CD14-positive monocyte (primary cell): ENCODE results near the gene ADSL. TPM values are rescaled to one million over a fixed set of nuclear protein-coding genes. Genes with fewer than 3 reads are reported as not detected.

Experiments
- DNase-seq, 3 donors: peaks; one replicate each; pipeline ENCODE4 v3.0.0-alpha.2; 2011 to 2022
- H2AFZ ChIP-seq: 2 replicates; pipeline ENCODE4 v1.6.0; 2012; ENCODE audit warnings: mild to moderate bottlenecking, low read depth, low read length, inconsistent platforms; ENCODE audit not compliant: insufficient read depth, poor library complexity, severe bottlenecking
- H3K27ac ChIP-seq, 2 donors: 1 replicate in 1 of 2; 2 replicates in 1 of 2; pipeline ENCODE4 v1.5.1; 2012 to 2013; ENCODE audit warnings: low read length in 2 of 2, control low read depth in 1 of 2, inconsistent platforms in 1 of 2, low read depth in 1 of 2, mild to moderate bottlenecking in 1 of 2
- H3K27me3 ChIP-seq, 2 donors: one replicate each; pipeline versions ENCODE4 v1.6.0 to v1.6.1; 2011 to 2013; ENCODE audit warnings: low read length in 2 of 2; ENCODE audit not compliant: control insufficient read depth in 2 of 2, insufficient read depth in 2 of 2
- H3K36me3 ChIP-seq, 2 donors: replicated peaks in 1 of 2; 1 replicate in 1 of 2; 2 replicates in 1 of 2; pipeline versions ENCODE4 v1.5.1 to v1.6.1; 2012 to 2013; ENCODE audit warnings: low read length in 2 of 2, control low read depth in 1 of 2, inconsistent platforms in 1 of 2, mild to moderate bottlenecking in 1 of 2; ENCODE audit not compliant: insufficient read depth in 2 of 2, control insufficient read depth in 1 of 2
- H3K4me1 ChIP-seq, 2 donors: 1 replicate in 1 of 2; 2 replicates in 1 of 2; pipeline versions ENCODE4 v1.5.1 to v1.6.1; 2012 to 2013; ENCODE audit warnings: low read length in 2 of 2, control low read depth in 1 of 2, inconsistent platforms in 1 of 2, mild to moderate bottlenecking in 1 of 2, moderate library complexity in 1 of 2; ENCODE audit not compliant: insufficient read depth in 2 of 2, control insufficient read depth in 1 of 2
- H3K4me2 ChIP-seq: replicated peaks from 2 replicates; pipeline ENCODE3; 2012; ENCODE audit warnings: low read length, moderate library complexity, mild to moderate bottlenecking; ENCODE audit not compliant: poor library complexity, severe bottlenecking; ENCODE audit errors: extremely low read depth
- H3K4me3 ChIP-seq, 3 experiments: fragments of 200-600 bp in 1 of 3; sonication (generic) in 1 of 3; replicated peaks in 1 of 3; 1 replicate in 2 of 3; 2 replicates in 1 of 3; pipeline ENCODE4 v1.5.1; 2011 to 2013; ENCODE audit warnings: low read length in 3 of 3, mild to moderate bottlenecking in 3 of 3, control low read depth in 2 of 3, low read depth in 2 of 3, inconsistent platforms in 1 of 3, moderate library complexity in 1 of 3
- H3K79me2 ChIP-seq: 2 replicates; pipeline ENCODE4 v1.6.0; 2012; ENCODE audit warnings: mild to moderate bottlenecking, control low read depth, inconsistent platforms, low read length, moderate library complexity; ENCODE audit not compliant: insufficient read depth
- H3K9ac ChIP-seq: 2 replicates; pipeline ENCODE4 v1.6.0; 2017; ENCODE audit warnings: low read length, mild to moderate bottlenecking; ENCODE audit not compliant: insufficient read depth, poor library complexity, severe bottlenecking
- H3K9me3 ChIP-seq, 2 donors: replicated peaks in 1 of 2; 1 replicate in 1 of 2; 2 replicates in 1 of 2; pipeline versions ENCODE4 v1.5.1 to v1.6.1; 2012 to 2013; ENCODE audit warnings: low read length in 2 of 2, control low read depth in 1 of 2; ENCODE audit not compliant: control insufficient read depth in 1 of 2, insufficient read depth in 1 of 2
- H4K20me1 ChIP-seq: 2 replicates; pipeline ENCODE4 v1.6.0; 2012; ENCODE audit warnings: mild to moderate bottlenecking, low read length, control low read depth, moderate library complexity; ENCODE audit not compliant: insufficient read depth
- H3K27ac Mint-ChIP-seq, 7 donors: one replicate each; pipeline ENCODE4 v1.8.0; 2020; ENCODE audit warnings: mild to moderate bottlenecking in 7 of 7, mixed read lengths in 7 of 7, moderate library complexity in 6 of 7, inconsistent platforms in 2 of 7
- H3K27me3 Mint-ChIP-seq, 3 donors: one replicate each; pipeline ENCODE4 v1.8.0; 2021 to 2022; ENCODE audit warnings: low read depth in 3 of 3, mild to moderate bottlenecking in 3 of 3, mixed read lengths in 3 of 3, moderate library complexity in 3 of 3, inconsistent platforms in 1 of 3
- H3K36me3 Mint-ChIP-seq, 2 donors: one replicate each; pipeline ENCODE4 v1.8.0; 2020; ENCODE audit warnings: mixed read lengths in 2 of 2, inconsistent platforms in 1 of 2, mild to moderate bottlenecking in 1 of 2
- H3K4me1 Mint-ChIP-seq: one replicate; pipeline ENCODE4 v1.8.0; 2020; ENCODE audit warnings: mild to moderate bottlenecking, mixed read lengths
- H3K4me3 Mint-ChIP-seq, 2 donors: one replicate each; pipeline ENCODE4 v1.8.0; 2020; ENCODE audit warnings: mild to moderate bottlenecking in 2 of 2, mixed read lengths in 2 of 2, moderate library complexity in 1 of 2
- H3K9me3 Mint-ChIP-seq, 7 donors: one replicate each; pipeline ENCODE4 v1.8.0; 2020 to 2022; ENCODE audit warnings: mixed read lengths in 7 of 7, mild to moderate bottlenecking in 6 of 7, moderate library complexity in 6 of 7, inconsistent platforms in 2 of 7
- CTCF ChIP-seq: fragments of 200-600 bp; IDR thresholded peaks from one replicate; pipeline ENCODE4 v1.8.0; 2022; ENCODE audit warnings: antibody characterized with exemption, mild to moderate bottlenecking
- WGBS: methylation state at CpG from one replicate; pipeline ENCODE4 v1.1.5; 2013; ENCODE audit warnings: missing lambda C conversion rate; ENCODE audit not compliant: insufficient coverage; 5-methylcytosine and 5-hydroxymethylcytosine counted together
- intact Hi-C, 2 donors: fragments of 100-400 bp; cut with micrococcal nuclease; formaldehyde crosslinking; loops; one replicate each; pipeline versions ENCODE4 v1.15.0 to v1.15.1; 2023
- polyA plus RNA-seq, 3 donors: library from polyadenylated mRNA; depleted of rRNA in 1 of 3; unstranded in 2 of 3; stranded (reverse) in 1 of 3; fragments of 300-500 nt in 2 of 3; fragments of >200 nt in 1 of 3; fragmentation: Illumina TruSeq in 2 of 3; gene quantifications; 1 replicate in 2 of 3; 2 replicates in 1 of 3; pipeline ENCODE4 v1.2.3, GENCODE V29; 2012 to 2021

ADSL gene
- polyA plus RNA-seq, 3 donors, result 56.7 to 82.3 (median 65.1) TPM

- no peak overlapping the region for H3K4me2 ChIP-seq
- TF ChIP-seq CTCF, result no peak
- H3K27ac Mint-ChIP-seq, result peak overlapping the region in 1 of 7 donors; percentile 31
- H3K36me3 ChIP-seq, result no peaks in the 10 kb centered on the region
- WGBS, result 90% methylated on average over 2 of the region's 4 CpGs
- H4K20me1 ChIP-seq, result no peaks in the 10 kb centered on the region
- H3K9me3 ChIP-seq, result no peaks in the 10 kb centered on the region
- intact Hi-C loops, result loop anchor here (10.0 kb wide), 1 partner anchor 297 kb away; no protein-coding TSS in a partner anchor
- no peak overlapping the region for H2AFZ ChIP-seq
- DNase-seq, result no peak
- no peak overlapping the region for H3K27ac ChIP-seq
- no peak overlapping the region for H3K4me3 ChIP-seq
- no peaks in the 10 kb centered on the region for H3K27me3 ChIP-seq
- no peaks in the 10 kb centered on the region for H3K9me3 Mint-ChIP-seq
- peaks cover 9 to 11% of the 10 kb centered on the region in 2 donors for H3K36me3 Mint-ChIP-seq
- H3K9ac ChIP-seq, result no peak overlapping the region
- H3K27me3 Mint-ChIP-seq, result peaks cover 0 to 11% (median 9%) of the 10 kb centered on the region in 3 donors
- H3K4me3 Mint-ChIP-seq, result no peak overlapping the region
- peaks cover 16 to 29% of the 10 kb centered on the region in 2 donors for H3K4me1 ChIP-seq
- peaks cover 30% of the 10 kb centered on the region for H3K4me1 Mint-ChIP-seq
- peaks cover 3% of the 10 kb centered on the region for H3K79me2 ChIP-seq
These were observed 4.7 kb upstream of the ADSL start for GRCh38 chr22:40341604-40342003.

GRCh38 chr22:40342521-40342920 is 3.8 kb upstream of the ADSL start:
- DNase-seq, result no peak
- Mint-ChIP-seq H3K9me3 (no peaks in the 10 kb centered on the region), H3K4me3 (no peak overlapping the region), H3K36me3 (peaks cover 6% of the 10 kb centered on the region in 2 donors), H3K4me1 (peaks cover 34% of the 10 kb centered on the region), H3K27me3 (peaks cover 0 to 11% (median 9%) of the 10 kb centered on the region in 3 donors), H3K27ac (no peak overlapping the region)
- H3K27ac ChIP-seq, result no peak overlapping the region
- H3K4me2 ChIP-seq, result no peak overlapping the region
- peaks cover 19 to 32% of the 10 kb centered on the region in 2 donors for H3K4me1 ChIP-seq
- intact Hi-C loops, result loop anchor here (10.0 kb wide), 1 partner anchor 298 kb away; no protein-coding TSS in a partner anchor
- peaks cover 3% of the 10 kb centered on the region for H4K20me1 ChIP-seq
- H3K9me3 ChIP-seq, result no peaks in the 10 kb centered on the region
- no peak overlapping the region for H3K4me3 ChIP-seq
- TF ChIP-seq CTCF, result no peak
- H3K79me2 ChIP-seq, result peaks cover 12% of the 10 kb centered on the region
- H2AFZ ChIP-seq, result no peak overlapping the region
- no peak overlapping the region for H3K9ac ChIP-seq
- H3K36me3 ChIP-seq, result no peaks in the 10 kb centered on the region
- WGBS, result 82% methylated on average over 7 of the region's 9 CpGs
- H3K27me3 ChIP-seq, result no peaks in the 10 kb centered on the region
